Activated T-cell treated with anti-CD3 and anti-CD28 coated beads, Interleukin-2, amount 50 U/mL, for 72 hours (primary cell): Measurements from ENCODE around the gene RORC. TPM values are rescaled to one million over a fixed set of nuclear protein-coding genes. Genes with fewer than 3 reads are reported as not detected.

Source experiments
- ATAC-seq, 2 donors: fragments of 150-1000 bp; cut with Tn5 transposase; replicated peaks in 1 of 2; 2 replicates each; pipeline ENCODE4 v1.10.0; 2021; ENCODE audit warnings: moderate library complexity in 2 of 2, mild to moderate bottlenecking in 1 of 2
- DNase-seq, 2 donors: peaks; one replicate each; pipeline ENCODE4 v3.0.0; 2021 to 2022; ENCODE audit warnings: mixed read lengths in 1 of 2
- H3K27ac Mint-ChIP-seq: one replicate; pipeline ENCODE4 v1.8.0; 2022; ENCODE audit warnings: mild to moderate bottlenecking, moderate library complexity, mixed read lengths
- H3K27me3 Mint-ChIP-seq: one replicate; pipeline ENCODE4 v1.8.0; 2022; ENCODE audit warnings: low read depth, mixed read lengths
- H3K36me3 Mint-ChIP-seq, 2 donors: one replicate each; pipeline ENCODE4 v1.8.0; 2022; ENCODE audit warnings: mixed read lengths in 2 of 2, mild to moderate bottlenecking in 1 of 2; ENCODE audit not compliant: insufficient read depth in 2 of 2
- H3K4me1 Mint-ChIP-seq: one replicate; pipeline ENCODE4 v1.8.0; 2022; ENCODE audit warnings: low read depth, mixed read lengths
- H3K4me3 Mint-ChIP-seq, 2 donors: one replicate each; pipeline ENCODE4 v1.8.0; 2022; ENCODE audit warnings: mild to moderate bottlenecking in 2 of 2, mixed read lengths in 2 of 2, moderate library complexity in 2 of 2
- H3K9me3 Mint-ChIP-seq, 2 donors: one replicate each; pipeline ENCODE4 v1.8.0; 2022; ENCODE audit warnings: mixed read lengths in 2 of 2
- total RNA-seq, 2 donors: library from RNA; stranded (reverse); gene quantifications; one replicate each; pipeline ENCODE4 v1.2.3, GENCODE V29; 2022

Gene RORC
- total RNA-seq, 2 donors from 2014 or later, result 1.8 to 10.3 TPM

DNA sequence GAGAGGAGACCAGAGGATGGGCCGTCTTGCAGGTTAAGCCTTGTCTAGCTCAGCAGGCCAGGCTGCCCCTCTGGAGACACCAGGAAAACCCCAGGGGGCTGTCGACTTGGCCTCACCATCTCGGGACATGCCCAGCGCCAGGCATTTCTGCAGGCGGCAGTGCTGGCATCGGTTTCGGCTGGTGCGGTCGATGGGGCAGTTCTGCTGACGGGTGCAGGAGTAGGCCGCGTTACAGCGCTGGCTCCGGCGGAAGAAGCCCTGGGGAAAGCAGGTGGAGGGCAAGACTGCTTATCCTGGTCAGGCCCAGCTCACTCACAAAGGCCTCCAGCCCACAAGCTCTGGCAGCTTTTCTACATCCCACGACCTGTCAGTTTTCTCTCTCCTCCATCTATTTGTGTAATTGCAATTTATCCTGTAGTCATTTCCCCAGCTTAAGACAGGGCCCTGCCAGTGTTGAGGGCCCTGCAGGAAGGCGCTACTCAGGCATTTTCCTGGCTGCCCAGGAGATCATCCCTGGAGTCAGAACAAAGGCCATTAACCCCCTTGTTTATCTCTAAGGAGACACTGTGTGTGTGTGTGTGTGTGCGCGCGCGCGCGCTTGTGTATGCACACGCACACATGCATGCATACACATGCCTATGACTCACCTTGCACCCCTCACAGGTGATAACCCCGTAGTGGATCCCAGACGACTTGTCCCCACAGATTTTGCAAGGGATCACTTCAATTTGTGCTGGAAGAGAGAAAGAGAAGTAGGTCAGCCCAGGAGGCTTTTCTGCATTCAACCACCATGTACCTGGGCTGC is 14.9 kb downstream of the RORC start:
- H3K27ac Mint-ChIP-seq, result no peak overlapping the region
- H3K36me3 Mint-ChIP-seq, result no peaks in the 10 kb centered on the region
- no peak overlapping the region for H3K4me3 Mint-ChIP-seq
- no peak for DNase-seq
- H3K4me1 Mint-ChIP-seq, result peaks cover 48% of the 10 kb centered on the region
- H3K27me3 Mint-ChIP-seq, result no peaks in the 10 kb centered on the region
- H3K9me3 Mint-ChIP-seq, result no peaks in the 10 kb centered on the region
- ATAC-seq, result no peak

DNA sequence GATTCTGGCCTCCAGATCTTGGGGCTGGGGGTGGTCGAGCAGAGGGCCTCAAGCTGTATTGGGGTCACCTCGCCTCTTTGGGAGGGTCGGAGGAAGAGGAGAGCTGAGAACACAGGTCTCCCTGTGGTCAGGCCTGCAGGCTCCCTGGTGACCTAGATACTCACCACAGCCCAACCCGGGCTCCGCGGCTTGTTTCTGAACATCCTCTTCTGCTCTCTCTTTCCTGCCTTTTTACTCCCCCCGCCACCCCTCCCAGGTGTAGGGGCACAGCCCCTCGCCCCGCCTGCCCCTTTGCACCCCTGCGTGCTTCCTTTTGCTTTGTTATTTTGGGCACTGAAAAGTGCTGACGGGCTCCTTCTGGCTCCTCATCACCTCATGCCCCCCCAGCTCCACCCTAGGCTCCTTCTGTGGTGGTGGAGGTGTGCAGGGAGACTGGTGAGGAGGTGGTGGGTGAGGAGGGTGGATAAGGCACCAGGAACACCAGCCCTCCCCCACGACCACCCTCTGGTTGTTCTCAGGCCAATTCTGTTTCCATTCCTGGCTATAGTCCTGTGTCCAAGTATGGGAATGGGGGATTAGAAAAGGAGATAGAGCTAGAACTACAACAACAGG is 15.8 kb downstream of the RORC start:
- DNase-seq (no peak), ATAC-seq (peak in 1 of 2 donors; percentile 14)
- H3K4me3 Mint-ChIP-seq, result peak overlapping the region in 1 of 2 donors; percentile 35
- H3K4me1 Mint-ChIP-seq, result peaks cover 39% of the 10 kb centered on the region
- peak overlapping the region; percentile 15 for H3K27ac Mint-ChIP-seq
- H3K36me3 Mint-ChIP-seq, result no peaks in the 10 kb centered on the region
- H3K27me3 Mint-ChIP-seq, result no peaks in the 10 kb centered on the region
- no peaks in the 10 kb centered on the region for H3K9me3 Mint-ChIP-seq

DNA sequence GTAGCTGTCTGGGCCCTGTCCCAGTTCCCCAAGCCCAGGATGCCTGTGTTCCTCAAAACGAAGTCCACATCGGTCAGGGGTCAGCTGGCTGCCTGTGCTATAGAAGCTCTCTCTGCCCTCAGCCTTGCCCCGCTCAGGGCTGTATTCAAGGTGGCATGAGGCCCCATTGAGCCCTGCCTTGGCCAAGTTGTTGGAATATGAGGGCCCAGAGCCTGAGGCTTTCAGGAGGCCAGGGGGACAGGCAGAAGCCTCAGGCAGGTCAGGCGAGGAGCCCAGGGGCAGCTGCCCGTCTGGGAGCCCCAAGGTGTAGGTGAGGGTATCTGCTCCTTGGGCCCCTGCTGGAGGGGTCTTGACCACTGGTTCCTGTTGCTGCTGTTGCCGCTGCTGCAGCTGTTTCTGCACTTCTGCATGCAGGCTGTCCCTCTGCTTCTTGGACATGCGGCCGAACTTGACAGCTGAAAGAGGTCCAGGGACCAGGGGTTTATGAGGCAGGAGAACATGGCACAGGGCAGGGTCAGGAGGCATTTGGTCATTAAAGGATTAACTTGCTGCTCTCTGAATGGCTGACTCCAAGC is 16.5 kb downstream of the RORC start:
- peaks cover 31% of the 10 kb centered on the region for H3K4me1 Mint-ChIP-seq
- H3K27ac Mint-ChIP-seq, result no peak overlapping the region

DNA sequence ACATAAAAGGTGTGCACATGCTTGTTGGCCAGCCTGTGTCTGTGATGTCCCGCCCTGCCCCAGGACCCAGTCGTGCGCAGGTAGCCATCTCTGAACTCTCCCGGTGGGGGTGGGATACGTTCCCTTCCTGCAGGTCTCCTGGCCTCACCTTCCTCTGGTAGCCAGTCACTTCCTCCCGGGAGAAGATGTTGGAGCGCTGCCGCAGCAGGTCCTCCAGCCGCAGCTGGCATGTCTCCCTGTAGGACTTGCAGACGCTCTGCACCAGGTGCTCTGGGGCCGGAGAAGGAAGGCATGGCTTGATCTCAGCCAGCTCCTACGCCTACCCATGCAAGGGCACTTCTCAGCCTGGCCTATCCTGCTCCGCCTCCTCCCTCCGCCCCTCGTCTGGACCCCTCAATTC is 17.2 kb downstream of the RORC start:
- no peak overlapping the region for H3K4me3 Mint-ChIP-seq
- H3K27me3 Mint-ChIP-seq, result no peaks in the 10 kb centered on the region
- no peaks in the 10 kb centered on the region for H3K9me3 Mint-ChIP-seq
- ATAC-seq (no peak), DNase-seq (no peak)
- H3K4me1 Mint-ChIP-seq, result peaks cover 25% of the 10 kb centered on the region
- H3K27ac Mint-ChIP-seq, result no peak overlapping the region
- H3K36me3 Mint-ChIP-seq, result no peaks in the 10 kb centered on the region

More for the DNA sequence above, 16.5 kb downstream of the RORC start:
- H3K4me3 Mint-ChIP-seq, result no peak overlapping the region
- DNase-seq (no peak), ATAC-seq (no peak)
- no peaks in the 10 kb centered on the region for H3K36me3 Mint-ChIP-seq
- no peaks in the 10 kb centered on the region for H3K9me3 Mint-ChIP-seq
- H3K27me3 Mint-ChIP-seq, result no peaks in the 10 kb centered on the region

DNA sequence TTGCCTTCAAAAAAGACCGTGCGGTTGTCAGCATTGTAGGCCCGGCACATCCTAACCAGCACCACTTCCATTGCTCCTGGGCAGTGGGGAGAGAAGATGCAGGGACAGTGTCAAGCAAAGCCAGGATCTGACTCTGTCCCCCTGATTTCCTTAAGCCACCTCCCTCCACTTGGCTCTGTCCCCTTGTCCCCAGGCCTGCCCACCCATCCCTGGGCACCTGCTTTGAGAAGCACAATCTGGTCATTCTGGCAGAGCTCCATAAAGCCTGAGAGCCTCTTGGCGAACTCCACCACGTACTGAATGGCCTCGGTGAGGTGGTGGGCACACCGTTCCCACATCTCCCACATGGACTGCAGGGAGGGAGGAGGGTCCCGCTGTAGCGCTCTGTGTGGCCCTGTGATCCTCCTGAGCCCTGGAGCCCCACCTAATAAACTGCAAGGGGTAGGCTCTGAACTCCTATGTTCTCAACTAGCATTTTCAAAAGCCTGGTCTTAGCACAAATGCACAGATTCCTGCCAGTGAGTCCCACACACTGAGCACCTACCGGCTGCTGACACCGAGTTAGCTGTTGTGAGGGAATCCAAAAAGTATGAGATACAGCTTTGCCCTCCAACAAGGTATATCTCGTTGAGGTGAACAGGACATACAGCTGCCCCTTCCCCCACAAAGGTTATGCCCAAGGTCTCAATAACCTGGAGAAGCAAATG is 18.2 kb downstream of the RORC start:
- H3K27ac Mint-ChIP-seq, result no peak overlapping the region
- H3K36me3 Mint-ChIP-seq, result no peaks in the 10 kb centered on the region
- H3K4me1 Mint-ChIP-seq, result peaks cover 15% of the 10 kb centered on the region
- ATAC-seq, result no peak
- no peak overlapping the region for H3K4me3 Mint-ChIP-seq
- no peaks in the 10 kb centered on the region for H3K9me3 Mint-ChIP-seq
- DNase-seq, result no peak
- H3K27me3 Mint-ChIP-seq, result no peaks in the 10 kb centered on the region

DNA sequence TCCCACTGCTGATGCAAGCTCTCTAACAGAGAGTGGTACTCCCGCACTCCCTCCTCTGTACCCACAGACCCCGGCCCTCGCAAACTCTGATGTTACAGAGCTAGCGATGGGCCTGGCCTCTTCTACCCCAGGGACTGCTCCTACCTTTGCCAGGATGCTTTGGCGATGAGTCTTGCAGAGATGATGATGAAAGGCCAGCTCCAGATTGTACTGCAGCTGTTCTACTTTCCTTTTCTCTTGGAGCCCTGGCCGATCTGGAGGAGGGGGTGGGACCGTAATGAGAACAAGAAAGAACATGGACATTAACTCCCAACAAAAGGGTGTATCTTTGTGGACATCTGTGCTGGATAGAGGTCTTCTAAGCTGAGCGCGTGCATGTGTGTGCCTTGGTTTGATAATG is 20.4 kb downstream of the RORC start:
- no peak for DNase-seq
- Mint-ChIP-seq H3K27ac (no peak overlapping the region), H3K36me3 (no peaks in the 10 kb centered on the region), H3K9me3 (no peaks in the 10 kb centered on the region), H3K27me3 (no peaks in the 10 kb centered on the region), H3K4me3 (no peak overlapping the region), H3K4me1 (peaks cover 9% of the 10 kb centered on the region)
- ATAC-seq, result no peak

DNA sequence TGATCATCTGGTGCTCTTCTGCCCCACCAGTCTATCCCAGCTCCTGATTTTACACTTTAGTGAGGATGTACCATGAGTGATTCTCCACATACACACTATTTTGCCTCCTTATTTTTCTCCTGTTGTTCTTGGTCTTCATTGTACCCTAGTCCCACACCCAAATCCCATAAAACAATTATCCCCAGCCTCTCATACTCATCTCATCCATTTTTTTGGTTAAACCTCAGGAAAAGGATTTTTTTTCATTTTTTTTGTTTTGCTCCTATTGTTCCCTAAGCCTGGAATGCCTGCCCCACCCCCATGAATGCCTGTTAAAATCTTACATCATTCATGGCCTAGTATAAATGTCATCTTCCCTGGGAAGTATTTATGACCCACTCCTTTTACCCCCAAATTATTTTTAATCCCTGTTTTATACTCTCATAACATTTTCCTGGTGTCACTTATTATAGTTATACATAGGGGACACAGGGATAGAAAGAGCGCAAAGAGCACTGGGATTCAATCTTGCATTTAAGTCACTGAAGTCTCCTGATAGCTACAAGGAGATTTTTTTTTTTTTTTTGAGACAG is 21.5 kb downstream of the RORC start:
- ATAC-seq, result no peak
- no peaks in the 10 kb centered on the region for H3K27me3 Mint-ChIP-seq
- no peak overlapping the region for H3K4me3 Mint-ChIP-seq
- H3K27ac Mint-ChIP-seq, result peak overlapping the region; percentile 67
- H3K36me3 Mint-ChIP-seq, result no peaks in the 10 kb centered on the region
- no peaks in the 10 kb centered on the region for H3K9me3 Mint-ChIP-seq
- DNase-seq, result no peak
- no peaks in the 10 kb centered on the region for H3K4me1 Mint-ChIP-seq

DNA sequence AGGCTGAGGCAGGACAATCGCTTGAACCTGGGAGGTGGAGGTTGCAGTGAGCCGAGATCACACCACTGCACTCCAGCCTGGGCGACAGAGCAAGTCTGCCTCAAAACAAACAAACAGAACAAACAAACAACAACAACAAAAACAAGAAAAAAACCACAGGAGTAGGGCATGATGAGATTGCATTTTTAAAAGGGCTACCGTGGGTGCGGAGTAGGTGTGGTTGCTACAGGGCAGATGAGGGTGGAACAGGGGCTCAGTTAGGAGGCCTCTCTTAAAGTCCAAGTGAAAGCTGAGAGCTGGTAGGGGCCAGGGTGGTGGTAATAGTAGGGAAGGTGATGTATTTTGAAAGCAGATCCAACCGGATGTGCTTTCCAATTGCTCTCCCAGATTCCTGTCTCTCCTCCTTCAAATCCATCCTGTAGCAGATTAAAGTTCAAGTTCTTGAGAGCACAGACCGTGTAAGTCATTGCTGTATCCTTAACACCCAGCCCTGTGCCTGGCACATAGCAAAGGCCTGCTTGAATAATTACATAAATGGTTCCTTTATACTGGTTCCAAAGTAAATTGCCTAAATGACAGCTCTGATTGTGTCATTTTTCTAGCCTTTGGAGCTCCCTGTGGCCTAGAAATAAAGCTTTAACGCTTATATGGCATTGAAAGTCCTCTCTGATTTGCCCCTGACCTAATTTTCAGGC is 22.2 kb downstream of the RORC start:
- no peak overlapping the region for H3K4me3 Mint-ChIP-seq
- no peak overlapping the region for H3K27ac Mint-ChIP-seq
- H3K4me1 Mint-ChIP-seq, result no peaks in the 10 kb centered on the region

DNA sequence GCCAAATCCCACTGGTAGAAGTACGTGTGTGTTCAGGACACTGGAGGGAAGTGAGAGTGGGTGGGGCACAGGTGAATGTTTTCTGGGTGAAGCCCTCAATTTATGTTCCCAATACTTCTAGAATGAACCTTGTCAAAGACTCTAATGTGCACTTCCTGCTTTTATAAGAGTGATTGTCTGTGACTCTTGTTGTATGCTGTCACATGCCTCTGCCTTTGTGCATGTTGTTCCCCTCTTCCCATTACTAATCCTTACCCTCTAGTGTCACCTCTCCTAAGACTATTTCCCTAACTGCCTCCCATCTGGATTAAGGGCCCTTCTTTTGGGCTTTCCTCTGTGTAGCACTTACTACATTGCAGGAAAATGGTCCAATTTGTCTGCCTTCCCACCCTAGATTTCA is 23.8 kb downstream of the RORC start:
- no peak overlapping the region for H3K27ac Mint-ChIP-seq

More for the DNA sequence above, 22.2 kb downstream of the RORC start:
- ATAC-seq (no peak), DNase-seq (no peak)
- Mint-ChIP-seq H3K36me3 (no peaks in the 10 kb centered on the region), H3K27me3 (no peaks in the 10 kb centered on the region), H3K9me3 (no peaks in the 10 kb centered on the region)

DNA sequence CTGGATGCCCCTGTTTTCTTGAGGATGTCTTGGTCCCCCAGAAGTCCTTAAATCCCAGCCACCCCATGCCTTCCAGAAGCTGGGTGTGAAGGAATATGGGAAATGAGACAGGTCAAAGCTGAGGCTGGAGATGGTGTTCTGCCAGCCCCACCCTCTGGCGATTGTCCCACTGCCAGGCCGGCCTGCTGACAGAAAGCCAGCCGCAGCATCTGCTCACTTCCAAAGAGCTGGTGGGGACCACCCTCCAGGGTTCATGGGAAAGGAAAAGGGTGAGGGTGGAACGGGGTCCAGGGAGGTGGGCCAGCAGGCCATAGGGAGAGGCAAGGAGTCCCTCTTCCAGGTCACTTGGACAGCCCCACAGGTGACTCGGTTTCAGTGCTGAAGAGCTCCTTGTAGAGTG is 24.5 kb downstream of the RORC start:
- no peaks in the 10 kb centered on the region for H3K27me3 Mint-ChIP-seq
- no peaks in the 10 kb centered on the region for H3K9me3 Mint-ChIP-seq
- H3K36me3 Mint-ChIP-seq, result no peaks in the 10 kb centered on the region
- ATAC-seq, result no peak
- no peak for DNase-seq
- no peak overlapping the region for H3K27ac Mint-ChIP-seq
- H3K4me3 Mint-ChIP-seq, result no peak overlapping the region
- peaks cover 7% of the 10 kb centered on the region for H3K4me1 Mint-ChIP-seq

More for the DNA sequence above, 23.8 kb downstream of the RORC start:
- ATAC-seq (no peak), DNase-seq (no peak)
- no peaks in the 10 kb centered on the region for H3K27me3 Mint-ChIP-seq
- H3K4me1 Mint-ChIP-seq, result peaks cover 7% of the 10 kb centered on the region
- H3K36me3 Mint-ChIP-seq, result no peaks in the 10 kb centered on the region
- H3K9me3 Mint-ChIP-seq, result no peaks in the 10 kb centered on the region
- H3K4me3 Mint-ChIP-seq, result no peak overlapping the region

DNA sequence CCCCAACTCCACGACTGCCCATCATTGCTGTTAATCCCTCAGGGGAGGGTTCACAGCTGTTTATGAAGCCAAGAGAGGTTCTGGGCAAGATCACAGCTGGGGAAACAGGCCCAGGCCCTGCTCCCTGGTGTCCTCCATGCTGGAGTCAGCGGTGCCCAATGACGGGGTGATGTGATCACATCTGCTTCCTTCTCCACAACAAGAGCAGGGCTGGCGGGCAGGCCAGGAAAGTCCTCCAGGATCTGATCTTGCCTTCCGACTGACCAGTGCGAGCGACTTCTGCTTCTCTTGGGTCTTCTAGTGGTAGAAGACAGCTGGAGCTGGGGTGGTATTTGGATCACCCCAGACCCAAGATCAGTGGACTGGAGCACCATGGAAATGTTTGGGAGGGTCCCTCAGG is 25.4 kb downstream of the RORC start:
- H3K4me3 Mint-ChIP-seq, result no peak overlapping the region
- no peak for DNase-seq
- peaks cover 7% of the 10 kb centered on the region for H3K4me1 Mint-ChIP-seq
- H3K36me3 Mint-ChIP-seq, result no peaks in the 10 kb centered on the region
- H3K9me3 Mint-ChIP-seq, result no peaks in the 10 kb centered on the region
- ATAC-seq, result no peak
- H3K27me3 Mint-ChIP-seq, result no peaks in the 10 kb centered on the region
- no peak overlapping the region for H3K27ac Mint-ChIP-seq

DNA sequence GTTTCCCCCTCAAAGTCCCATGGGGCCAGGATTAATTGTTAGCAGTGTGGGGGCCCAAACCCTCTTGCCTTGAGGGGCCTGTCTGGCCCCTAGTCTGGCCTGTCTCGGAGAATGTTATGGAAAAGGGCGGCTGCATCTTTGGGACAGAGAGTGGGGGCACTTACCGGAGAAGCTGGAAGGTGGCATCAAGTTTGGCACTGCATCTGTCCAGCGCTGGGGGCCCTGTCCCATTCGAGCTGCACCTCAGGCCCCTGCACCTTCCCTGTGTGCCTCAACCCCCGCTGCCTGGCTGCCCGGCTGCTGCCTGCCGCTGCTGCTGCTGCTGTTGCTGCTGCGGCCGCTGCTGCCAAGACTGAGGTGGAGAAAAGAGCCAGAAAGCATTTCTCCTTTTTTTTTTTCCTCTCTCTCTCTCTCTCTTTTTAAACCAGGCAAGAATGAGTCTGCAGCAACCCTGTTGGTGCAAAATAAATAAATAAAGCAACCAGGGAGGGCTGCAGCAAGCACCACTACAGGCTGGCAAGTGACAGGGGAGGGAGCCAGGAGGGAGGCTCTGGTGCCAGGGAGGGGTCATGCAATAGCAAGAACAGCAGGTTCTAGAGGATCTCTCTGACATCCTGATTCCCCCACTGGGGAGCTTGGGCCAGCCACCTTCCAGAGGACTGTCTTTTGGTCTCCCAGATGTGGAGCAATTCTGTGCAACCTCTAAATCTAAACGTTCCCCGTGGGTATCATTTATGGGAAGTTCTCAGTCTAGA is 26.4 kb downstream of the RORC start, which contains the start of gene LINGO4:
TSS of gene LINGO4 (minus strand) at position 354 of the 755 bp plus-strand sequence. CDS start 2,715 bp downstream, outside the sequence.
- Mint-ChIP-seq H3K27me3 (no peaks in the 10 kb centered on the region), H3K27ac (no peak within 1 kb of the TSS), H3K4me1 (peaks cover 7% of the 10 kb centered on the region), H3K36me3 (no peaks in the 10 kb centered on the region), H3K9me3 (no peaks in the 10 kb centered on the region), H3K4me3 (no peak within 1 kb of the TSS)
- ATAC-seq (no peak), DNase-seq (no peak)
